IMR-90 (cell line): ENCODE results near the gene METTL22. TPM values are rescaled to one million over a fixed set of nuclear protein-coding genes. Genes with fewer than 3 reads are reported as not detected.

Experiments used
- ATAC-seq: fragments of 200-7000 bp; cut with Tn5 transposase; 2 replicates; pipeline ENCODE4 v1.9.1; 2020; ENCODE audit warnings: low read depth, mild to moderate bottlenecking, moderate library complexity
- BruUV-seq: library from RNA; stranded (reverse); fragments of 400-500 nt; replicated peaks from 2 replicates; lab custom pipeline; 2021; lab: Mats Ljungman, UMichigan
- CTCF ChIA-PET: fragments of 300-600 bp; formaldehyde crosslinking; extraction: SDS; loops from one replicate; lab custom pipeline; 2021; ENCODE audit warnings: antibody characterized with exemption; lab: Yijun Ruan, JAX
- POLR2A ChIA-PET: fragments of 300-600 bp; sonication (Branson Sonifier 250); formaldehyde crosslinking; loops from one replicate; lab custom pipeline; 2022; ENCODE audit warnings: antibody characterized with exemption; ENCODE audit not compliant: unreplicated experiment; lab: Charles Lee
- DNase-seq: peaks from one replicate; pipeline ENCODE4 v3.0.0; 2013
- H2AFZ ChIP-seq: replicated peaks from 2 replicates; pipeline ENCODE3; 2013; ENCODE audit warnings: low read length, mild to moderate bottlenecking; ENCODE audit not compliant: poor library complexity
- H2AK5ac ChIP-seq: 2 replicates; pipeline ENCODE4 v1.6.1; 2013; ENCODE audit warnings: low read depth, low read length, inconsistent platforms
- H2AK9ac ChIP-seq: replicated peaks from 2 replicates; pipeline ENCODE3; 2013; ENCODE audit warnings: mild to moderate bottlenecking, low read depth, low read length, moderate library complexity; ENCODE audit not compliant: poor library complexity
- H2BK120ac ChIP-seq: 2 replicates; pipeline ENCODE4 v1.6.1; 2013; ENCODE audit warnings: low read depth, low read length, inconsistent platforms
- H2BK15ac ChIP-seq: 3 replicates; pipeline ENCODE4 v1.6.1; 2013; ENCODE audit warnings: low read depth, low read length, inconsistent platforms
- H2BK20ac ChIP-seq: 2 replicates; pipeline ENCODE4 v1.6.1; 2013; ENCODE audit warnings: low read depth, mild to moderate bottlenecking, inconsistent platforms, low read length, moderate library complexity
- H2BK5ac ChIP-seq: 2 replicates; pipeline ENCODE4 v1.6.1; 2013; ENCODE audit warnings: mild to moderate bottlenecking, low read depth, low read length, inconsistent platforms; ENCODE audit not compliant: poor library complexity, severe bottlenecking
- H3K14ac ChIP-seq: replicated peaks from 2 replicates; pipeline ENCODE4 v1.6.1; 2013; ENCODE audit warnings: low read depth, low read length, inconsistent platforms
- H3K18ac ChIP-seq: 2 replicates; pipeline ENCODE4 v1.6.1; 2013; ENCODE audit warnings: low read depth, low read length, control low read depth
- H3K23ac ChIP-seq: 2 replicates; pipeline ENCODE4 v1.6.1; 2013; ENCODE audit warnings: low read depth, low read length, inconsistent platforms
- H3K27ac ChIP-seq: 2 replicates; pipeline ENCODE4 v1.5.1; 2013; ENCODE audit warnings: mild to moderate bottlenecking, control low read depth, low read length; ENCODE audit not compliant: insufficient read depth
- H3K27me3 ChIP-seq: 2 replicates; pipeline ENCODE4 v1.6.1; 2013; ENCODE audit warnings: low read length; ENCODE audit not compliant: control insufficient read depth, insufficient read depth
- H3K36me3 ChIP-seq: 2 replicates; pipeline ENCODE4 v1.6.1; 2013; ENCODE audit warnings: low read length, mixed read lengths; ENCODE audit not compliant: control insufficient read depth, insufficient read depth
- H3K4ac ChIP-seq: 2 replicates; pipeline ENCODE4 v1.6.1; 2013; ENCODE audit warnings: low read depth, low read length, inconsistent platforms
- H3K4me1 ChIP-seq: 2 replicates; pipeline ENCODE4 v1.6.1; 2013; ENCODE audit warnings: low read length, mixed read lengths; ENCODE audit not compliant: control insufficient read depth, insufficient read depth
- H3K4me2 ChIP-seq: 2 replicates; pipeline ENCODE4 v1.6.1; 2013; ENCODE audit warnings: low read depth, mild to moderate bottlenecking, control low read depth, low read length, moderate library complexity
- H3K4me3 ChIP-seq: 2 replicates; pipeline ENCODE4 v1.5.1; 2013; ENCODE audit warnings: low read depth, mild to moderate bottlenecking, control low read depth, low read length, moderate library complexity; ENCODE audit not compliant: insufficient read depth
- H3K56ac ChIP-seq: 2 replicates; pipeline ENCODE4 v1.6.1; 2013; ENCODE audit warnings: low read length, inconsistent platforms; ENCODE audit not compliant: insufficient read depth; ENCODE audit errors: extremely low read depth
- H3K79me1 ChIP-seq, 2 experiments: 2 replicates each; pipeline ENCODE4 v1.6.1; 2013; ENCODE audit warnings: low read length in 2 of 2, inconsistent platforms in 1 of 2, low read depth in 1 of 2
- H3K9ac ChIP-seq: 2 replicates; pipeline ENCODE4 v1.6.1; 2013; ENCODE audit warnings: low read depth, low read length, control low read depth
- H3K9me1 ChIP-seq: 2 replicates; pipeline ENCODE4 v1.6.1; 2013; ENCODE audit warnings: low read length, inconsistent platforms; ENCODE audit not compliant: insufficient read depth
- H3K9me3 ChIP-seq: 2 replicates; pipeline ENCODE4 v1.6.1; 2013; ENCODE audit warnings: low read length; ENCODE audit not compliant: control insufficient read depth, insufficient read depth
- H4K20me1 ChIP-seq: 2 replicates; pipeline ENCODE4 v1.6.1; 2013; ENCODE audit warnings: low read length, inconsistent platforms; ENCODE audit not compliant: insufficient read depth
- H4K5ac ChIP-seq: 2 replicates; pipeline ENCODE4 v1.6.1; 2013; ENCODE audit warnings: mild to moderate bottlenecking, low read depth, low read length, control low read depth
- H4K8ac ChIP-seq, 2 experiments: 2 replicates each; pipeline ENCODE4 v1.6.1; 2013; ENCODE audit warnings: low read depth in 2 of 2, low read length in 2 of 2, control low read depth in 1 of 2, inconsistent platforms in 1 of 2
- H4K91ac ChIP-seq: 2 replicates; pipeline ENCODE4 v1.6.1; 2013; ENCODE audit warnings: low read depth, low read length, inconsistent platforms; ENCODE audit not compliant: insufficient read depth
- BHLHE40 ChIP-seq: fragments of 150-350 bp; IDR thresholded peaks from 2 replicates; pipeline ENCODE4 v1.6.1; 2016; ENCODE audit warnings: mild to moderate bottlenecking, low read depth, low read length
- CEBPB ChIP-seq: IDR thresholded peaks from 2 replicates; pipeline ENCODE4 v1.6.1; 2012; ENCODE audit warnings: low read depth, low read length, improper control_type of control experiment
- CHD1 ChIP-seq: IDR thresholded peaks from 2 replicates; pipeline ENCODE4 v1.6.1; 2012; ENCODE audit warnings: low read depth, low read length, improper control_type of control experiment
- FOS ChIP-seq: fragments of 150-350 bp; IDR thresholded peaks from 2 replicates; pipeline ENCODE4 v1.6.1; 2016; ENCODE audit warnings: low read depth, low read length
- MAFK ChIP-seq: IDR thresholded peaks from 2 replicates; pipeline ENCODE4 v1.6.1; 2012; ENCODE audit warnings: low read depth, low read length, improper control_type of control experiment
- MAZ ChIP-seq: IDR thresholded peaks from 2 replicates; pipeline ENCODE4 v1.6.1; 2012; ENCODE audit warnings: low read depth, mild to moderate bottlenecking, low read length, improper control_type of control experiment, moderate library complexity, borderline replicate concordance
- MXI1 ChIP-seq: IDR thresholded peaks from 2 replicates; pipeline ENCODE4 v1.6.1; 2012; ENCODE audit warnings: low read depth, mild to moderate bottlenecking, low read length, moderate library complexity, borderline replicate concordance
- NFE2L2 ChIP-seq: fragments of 150-350 bp; IDR thresholded peaks from 2 replicates; pipeline ENCODE4 v1.6.1; 2016; ENCODE audit warnings: low read depth, mild to moderate bottlenecking, low read length
- POLR2A ChIP-seq: IDR thresholded peaks from 2 replicates; pipeline ENCODE4 v1.6.1; 2012; ENCODE audit warnings: mild to moderate bottlenecking, low read depth, low read length
- RAD21 ChIP-seq: IDR thresholded peaks from 2 replicates; pipeline ENCODE4 v1.6.1; 2012; ENCODE audit warnings: low read length, improper control_type of control experiment
- RCOR1 ChIP-seq: IDR thresholded peaks from 2 replicates; pipeline ENCODE4 v1.6.1; 2012; ENCODE audit warnings: mild to moderate bottlenecking, low read length, improper control_type of control experiment; ENCODE audit not compliant: insufficient replicate concordance
- RFX5 ChIP-seq: IDR thresholded peaks from 2 replicates; pipeline ENCODE4 v1.8.0; 2012; ENCODE audit warnings: low read depth, mild to moderate bottlenecking, low read length, moderate library complexity
- SMC3 ChIP-seq: fragments of 150-350 bp; IDR thresholded peaks from 2 replicates; pipeline ENCODE4 v1.6.1; 2016; ENCODE audit warnings: low read depth, mild to moderate bottlenecking, antibody characterized with exemption, low read length, moderate library complexity
- WGBS, 2 experiments: methylation state at CpG; one replicate each; pipeline versions ENCODE4 v1.1.5 to v1.1.7; 2013; ENCODE audit warnings: missing lambda C conversion rate in 2 of 2; ENCODE audit not compliant: insufficient read length in 1 of 2; ENCODE audit errors: extremely low coverage in 2 of 2; 5-methylcytosine and 5-hydroxymethylcytosine counted together
- dilution Hi-C: fragments of 300-500 bp; cut with HindIII; formaldehyde crosslinking; loops from one replicate; pipeline ENCODE4 v1.14.3; 2018; ENCODE audit warnings: low sequenced_read_pairs; ENCODE audit not compliant: unreplicated experiment
- in situ Hi-C: fragments of 300-500 bp; cut with MboI; formaldehyde crosslinking; loops from 3 replicates; pipeline ENCODE4 v1.14.3; 2019; ENCODE audit warnings: low sequenced_read_pairs, inconsistent platforms, mixed read lengths
- intact Hi-C: fragments of 100-400 bp; cut with micrococcal nuclease; formaldehyde crosslinking; loops from 2 replicates; pipeline ENCODE4 v1.10.0; 2022
- polyA plus RNA-seq, 3 experiments: library from polyadenylated mRNA; depleted of rRNA; stranded (reverse); fragments of >200 nt; gene quantifications; 2 replicates each; pipeline ENCODE4 v1.2.3, GENCODE V29; 2012; ENCODE audit warnings: low replicate concordance in 1 of 3
- total RNA-seq: library from RNA; depleted of rRNA; stranded (reverse); fragments of >200 nt; gene quantifications from 2 replicates; pipeline ENCODE4 v1.2.3, GENCODE V29; 2012
- TF ChIP-seq, protein P1 (sequence below): fragments of 150-350 bp; IDR thresholded peaks from 2 replicates; pipeline ENCODE4 v1.6.1; 2016; ENCODE audit warnings: low read depth, mild to moderate bottlenecking, low read length, moderate library complexity, borderline replicate concordance
- TF ChIP-seq, protein P2 (sequence below): fragments of 150-350 bp; IDR thresholded peaks from 2 replicates; pipeline ENCODE4 v1.6.1; 2017; ENCODE audit warnings: mild to moderate bottlenecking, antibody characterized with exemption, low read length, low read depth
- TF ChIP-seq, protein P3 (sequence below): conservative IDR thresholded peaks from 2 replicates; pipeline ENCODE4 v1.5.1; 2012; ENCODE audit warnings: mild to moderate bottlenecking, low read depth, low read length, improper control_type of control experiment

The METTL22 gene
- total and polyA plus RNA-seq, 2 of the 4 experiments (the other 2 are of a cell fraction), result 27.2 to 51.2 TPM

DNA sequence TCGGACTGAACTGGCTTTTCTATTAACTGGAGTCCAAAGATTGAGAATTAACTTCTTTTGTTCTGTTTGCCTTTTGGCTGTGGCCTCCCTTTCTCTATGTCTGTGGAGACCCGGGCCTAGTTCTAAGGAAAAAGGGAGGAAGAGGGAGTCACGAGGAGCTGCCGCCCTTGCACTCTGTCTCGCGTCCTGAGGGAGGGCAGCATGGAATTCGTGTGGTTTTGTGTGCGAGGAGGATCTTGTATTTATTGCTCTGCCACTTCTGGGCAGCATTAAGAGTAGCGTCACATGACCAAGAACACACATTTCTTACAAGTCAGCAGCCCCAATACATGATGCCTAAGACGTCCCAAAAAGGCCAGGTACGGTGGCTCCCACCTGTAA is 23.6 kb downstream of the METTL22 start:
- H3K9me3 ChIP-seq, result no peaks in the 10 kb centered on the region
- H3K56ac ChIP-seq, result no peak overlapping the region
- H3K9me1 ChIP-seq, result no peaks in the 10 kb centered on the region
- no peaks in the 10 kb centered on the region for H3K79me1 ChIP-seq
- no peak overlapping the region for H2AFZ ChIP-seq
- H4K5ac ChIP-seq, result no peak overlapping the region
- dilution Hi-C loops (no loop called here), intact Hi-C loops (no loop called here), in situ Hi-C loops (loop anchor here (5.0 kb wide), 1 partner anchor 78 kb away; no protein-coding TSS in a partner anchor)
- no peak overlapping the region for H3K14ac ChIP-seq
- no TSS peak for BruUV-seq
- peaks cover 66% of the 10 kb centered on the region for H3K36me3 ChIP-seq
- H2AK5ac ChIP-seq, result no peak overlapping the region
- no peak overlapping the region for H3K4ac ChIP-seq
- H3K27me3 ChIP-seq, result no peaks in the 10 kb centered on the region
- H3K4me2 ChIP-seq, result no peak overlapping the region
- no peaks in the 10 kb centered on the region for H3K4me1 ChIP-seq
- no peak overlapping the region for H4K91ac ChIP-seq
- no peak overlapping the region for H2BK15ac ChIP-seq
- no peak overlapping the region for H2AK9ac ChIP-seq
- H2BK5ac ChIP-seq, result no peak overlapping the region
- H3K4me3 ChIP-seq, result no peak overlapping the region
- no peak for TF ChIP-seq BHLHE40
- TF ChIP-seq, protein P1, sequence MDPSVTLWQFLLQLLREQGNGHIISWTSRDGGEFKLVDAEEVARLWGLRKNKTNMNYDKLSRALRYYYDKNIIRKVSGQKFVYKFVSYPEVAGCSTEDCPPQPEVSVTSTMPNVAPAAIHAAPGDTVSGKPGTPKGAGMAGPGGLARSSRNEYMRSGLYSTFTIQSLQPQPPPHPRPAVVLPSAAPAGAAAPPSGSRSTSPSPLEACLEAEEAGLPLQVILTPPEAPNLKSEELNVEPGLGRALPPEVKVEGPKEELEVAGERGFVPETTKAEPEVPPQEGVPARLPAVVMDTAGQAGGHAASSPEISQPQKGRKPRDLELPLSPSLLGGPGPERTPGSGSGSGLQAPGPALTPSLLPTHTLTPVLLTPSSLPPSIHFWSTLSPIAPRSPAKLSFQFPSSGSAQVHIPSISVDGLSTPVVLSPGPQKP, result no peak
- TF ChIP-seq MAFK, result no peak
- TF ChIP-seq, protein P2, sequence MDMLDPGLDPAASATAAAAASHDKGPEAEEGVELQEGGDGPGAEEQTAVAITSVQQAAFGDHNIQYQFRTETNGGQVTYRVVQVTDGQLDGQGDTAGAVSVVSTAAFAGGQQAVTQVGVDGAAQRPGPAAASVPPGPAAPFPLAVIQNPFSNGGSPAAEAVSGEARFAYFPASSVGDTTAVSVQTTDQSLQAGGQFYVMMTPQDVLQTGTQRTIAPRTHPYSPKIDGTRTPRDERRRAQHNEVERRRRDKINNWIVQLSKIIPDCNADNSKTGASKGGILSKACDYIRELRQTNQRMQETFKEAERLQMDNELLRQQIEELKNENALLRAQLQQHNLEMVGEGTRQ, result no peak
- TF ChIP-seq CHD1, result no peak
- TF ChIP-seq NFE2L2, result no peak
- TF ChIP-seq MAZ, result no peak
- TF ChIP-seq RAD21, result no peak
- TF ChIP-seq POLR2A, result no peak
- TF ChIP-seq, protein P3, sequence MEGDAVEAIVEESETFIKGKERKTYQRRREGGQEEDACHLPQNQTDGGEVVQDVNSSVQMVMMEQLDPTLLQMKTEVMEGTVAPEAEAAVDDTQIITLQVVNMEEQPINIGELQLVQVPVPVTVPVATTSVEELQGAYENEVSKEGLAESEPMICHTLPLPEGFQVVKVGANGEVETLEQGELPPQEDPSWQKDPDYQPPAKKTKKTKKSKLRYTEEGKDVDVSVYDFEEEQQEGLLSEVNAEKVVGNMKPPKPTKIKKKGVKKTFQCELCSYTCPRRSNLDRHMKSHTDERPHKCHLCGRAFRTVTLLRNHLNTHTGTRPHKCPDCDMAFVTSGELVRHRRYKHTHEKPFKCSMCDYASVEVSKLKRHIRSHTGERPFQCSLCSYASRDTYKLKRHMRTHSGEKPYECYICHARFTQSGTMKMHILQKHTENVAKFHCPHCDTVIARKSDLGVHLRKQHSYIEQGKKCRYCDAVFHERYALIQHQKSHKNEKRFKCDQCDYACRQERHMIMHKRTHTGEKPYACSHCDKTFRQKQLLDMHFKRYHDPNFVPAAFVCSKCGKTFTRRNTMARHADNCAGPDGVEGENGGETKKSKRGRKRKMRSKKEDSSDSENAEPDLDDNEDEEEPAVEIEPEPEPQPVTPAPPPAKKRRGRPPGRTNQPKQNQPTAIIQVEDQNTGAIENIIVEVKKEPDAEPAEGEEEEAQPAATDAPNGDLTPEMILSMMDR, result no peak
- TF ChIP-seq FOS, result no peak
- no peak for TF ChIP-seq MXI1
- no peak for TF ChIP-seq RFX5
- TF ChIP-seq RCOR1, result no peak
- no peak for TF ChIP-seq CEBPB
- no peak for TF ChIP-seq SMC3
- DNase-seq, result no peak
- no peak overlapping the region for H4K8ac ChIP-seq
- H3K23ac ChIP-seq, result no peak overlapping the region
- no peak for ATAC-seq
- no peak overlapping the region for H3K9ac ChIP-seq
- H2BK20ac ChIP-seq, result no peak overlapping the region
- no peak overlapping the region for H3K18ac ChIP-seq
- 100% methylated on average over 1 of the region's 11 CpGs; no CpG with 5 or more reads in 1 of the 2 experiments for WGBS, 2 experiments
- no peak overlapping the region for H3K27ac ChIP-seq
- H2BK120ac ChIP-seq, result no peak overlapping the region
- no peaks in the 10 kb centered on the region for H4K20me1 ChIP-seq
- ChIA-PET POLR2A (no interaction called here), CTCF (no interaction called here)
